Osteocyte (in vitro differentiated cells): Measurements from ENCODE around the gene CCDC68. TPM values are rescaled to one million over a fixed set of nuclear protein-coding genes. Genes with fewer than 3 reads are reported as not detected.

Experiments
- DNase-seq: peaks from one replicate; pipeline ENCODE4 v3.0.0; 2021; ENCODE audit warnings: mixed read lengths; ENCODE audit not compliant: unreplicated experiment; ENCODE audit errors: extremely low spot score
- H3K27ac Mint-ChIP-seq: one replicate; pipeline ENCODE4 v1.8.0; 2021; ENCODE audit warnings: mild to moderate bottlenecking, mixed read lengths; ENCODE audit not compliant: unreplicated experiment
- H3K27me3 Mint-ChIP-seq: one replicate; pipeline ENCODE4 v1.8.0; 2021; ENCODE audit warnings: mixed read lengths; ENCODE audit not compliant: unreplicated experiment
- H3K36me3 Mint-ChIP-seq: one replicate; pipeline ENCODE4 v1.8.0; 2021; ENCODE audit warnings: mixed read lengths; ENCODE audit not compliant: unreplicated experiment
- H3K4me1 Mint-ChIP-seq: one replicate; pipeline ENCODE4 v1.8.0; 2021; ENCODE audit warnings: mixed read lengths; ENCODE audit not compliant: unreplicated experiment
- H3K4me3 Mint-ChIP-seq: one replicate; pipeline ENCODE4 v1.8.0; 2021; ENCODE audit warnings: mild to moderate bottlenecking, moderate library complexity, mixed read lengths; ENCODE audit not compliant: unreplicated experiment
- H3K9me3 Mint-ChIP-seq: one replicate; pipeline ENCODE4 v1.8.0; 2021; ENCODE audit warnings: mixed read lengths; ENCODE audit not compliant: unreplicated experiment
- CTCF ChIP-seq: fragments of 200-600 bp; sonication (generic); IDR thresholded peaks from 2 replicates; pipeline ENCODE4 v1.5.0; 2021; ENCODE audit warnings: antibody characterized with exemption, mild to moderate bottlenecking, moderate library complexity
- total RNA-seq: library from RNA; stranded (reverse); gene quantifications from 2 replicates; pipeline ENCODE4 v1.2.1, GENCODE V29; 2021

The CCDC68 gene
- total RNA-seq, 1 donor from 2014 or later: not detected

- Mint-ChIP-seq H3K27ac (no peak overlapping the region), H3K4me3 (no peak overlapping the region), H3K36me3 (no peaks in the 10 kb centered on the region), H3K4me1 (peaks cover 16% of the 10 kb centered on the region), H3K27me3 (no peaks in the 10 kb centered on the region), H3K9me3 (no peaks in the 10 kb centered on the region)
- TF ChIP-seq CTCF: no peak
- DNase-seq: no peak
Measured at GRCh38 chr18:54962919-54963645, 3.8 kb upstream of the CCDC68 start.

- Mint-ChIP-seq H3K4me3 (no peak overlapping the region), H3K9me3 (no peaks in the 10 kb centered on the region), H3K27me3 (no peaks in the 10 kb centered on the region), H3K36me3 (no peaks in the 10 kb centered on the region), H3K4me1 (peaks cover 22% of the 10 kb centered on the region), H3K27ac (no peak overlapping the region)
- DNase-seq: no peak
- no peak for TF ChIP-seq CTCF
Measured at GRCh38 chr18:54961868-54962267, 2.6 kb upstream of the CCDC68 start.

DNA sequence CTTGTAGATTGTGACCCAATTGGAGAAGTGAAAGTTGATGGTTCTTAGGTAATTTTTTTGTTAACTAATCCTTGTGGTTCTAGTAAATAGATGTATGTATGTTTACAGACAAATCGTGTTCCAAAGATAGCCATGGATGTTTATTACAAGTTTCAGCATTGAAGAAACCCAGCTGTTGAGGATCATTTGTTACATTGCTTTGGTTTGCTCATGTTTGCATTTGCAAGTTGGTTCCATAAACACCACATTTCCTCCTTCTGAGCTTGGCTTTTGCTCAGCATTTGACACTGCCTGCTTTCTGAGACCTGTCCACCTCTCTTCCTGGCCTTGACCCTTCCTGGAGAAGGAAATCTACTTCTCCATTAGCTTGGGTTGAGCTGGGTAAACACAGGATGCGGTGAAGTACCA, 1.8 kb upstream of the CCDC68 start:
- no peaks in the 10 kb centered on the region for H3K36me3 Mint-ChIP-seq

GRCh38 chr18:54960197-54960596, 936 bp upstream of the CCDC68 start:
- no peak for TF ChIP-seq CTCF
- H3K4me1 Mint-ChIP-seq: peaks cover 26% of the 10 kb centered on the region
- no peaks in the 10 kb centered on the region for H3K27me3 Mint-ChIP-seq
- H3K4me3 Mint-ChIP-seq: no peak overlapping the region
- no peak overlapping the region for H3K27ac Mint-ChIP-seq
- no peak for DNase-seq
- no peaks in the 10 kb centered on the region for H3K36me3 Mint-ChIP-seq
- H3K9me3 Mint-ChIP-seq: no peaks in the 10 kb centered on the region

More for the DNA sequence above, 1.8 kb upstream of the CCDC68 start:
- Mint-ChIP-seq H3K4me1 (peaks cover 26% of the 10 kb centered on the region), H3K4me3 (no peak overlapping the region), H3K27me3 (no peaks in the 10 kb centered on the region), H3K9me3 (no peaks in the 10 kb centered on the region), H3K27ac (no peak overlapping the region)
- TF ChIP-seq CTCF: no peak
- DNase-seq: no peak

- DNase-seq: no peak
Measured at GRCh38 chr18:54957996-54958395, 1.3 kb downstream of the CCDC68 start.

More at GRCh38 chr18:54957996-54958395, 1.3 kb downstream of the CCDC68 start:
- TF ChIP-seq CTCF: no peak
- H3K4me3 Mint-ChIP-seq: no peak overlapping the region
- H3K27ac Mint-ChIP-seq: peak overlapping the region; percentile 61
- peaks cover 24% of the 10 kb centered on the region for H3K4me1 Mint-ChIP-seq
- H3K27me3 Mint-ChIP-seq: peaks cover 2% of the 10 kb centered on the region
- H3K36me3 Mint-ChIP-seq: no peaks in the 10 kb centered on the region
- no peaks in the 10 kb centered on the region for H3K9me3 Mint-ChIP-seq
